Measurements from ENCODE around the gene RPL36A. TPM values are rescaled to one million over a fixed set of nuclear protein-coding genes. Genes with fewer than 3 reads are reported as not detected.

Gene RPL36A
- total and polyA plus RNA-seq, 9 of the 15 experiments (the other 6 are each of a cell fraction or from before 2014, with no cell fraction given): 412 to 4,539 (median 3,209) TPM

DNA sequence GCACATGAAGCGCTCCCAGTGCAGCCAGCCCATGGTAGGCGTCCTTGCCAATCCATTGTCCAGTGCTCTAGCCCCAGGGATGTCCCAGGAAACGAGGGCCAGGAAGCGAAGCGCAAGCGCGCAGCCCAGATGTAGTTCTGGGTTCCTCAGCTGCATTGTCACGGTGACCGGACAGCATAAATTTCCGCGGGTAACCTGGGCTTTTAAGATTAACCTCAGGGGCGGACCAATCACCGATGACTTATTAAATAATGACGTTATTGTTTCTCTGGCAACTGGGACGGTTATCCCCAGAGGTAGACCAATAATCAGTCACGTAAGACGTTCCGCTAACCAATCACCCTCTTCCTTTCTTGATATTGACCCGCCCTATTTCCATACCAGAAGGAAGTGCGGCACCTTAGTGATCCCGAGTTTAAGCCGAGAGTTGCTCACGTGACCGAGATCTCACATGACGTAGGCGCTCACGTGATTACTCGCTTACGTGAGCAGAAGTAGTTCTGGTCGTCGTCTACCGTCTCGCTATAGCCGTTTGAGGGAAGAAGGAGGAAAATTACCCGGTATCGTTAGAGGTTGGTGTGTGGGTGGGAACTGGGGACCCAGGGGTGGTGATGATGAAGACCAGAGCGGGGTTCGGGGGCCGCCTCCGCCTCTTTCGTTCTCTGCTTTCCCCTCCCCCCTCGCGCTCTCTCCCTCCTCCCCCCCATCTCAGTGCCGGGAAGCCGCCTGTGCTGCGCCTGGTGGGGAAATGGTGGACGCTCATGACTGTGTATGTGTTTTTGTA lies 17.1 kb downstream of the RPL36A start, which contains the start of the genes GLA and HNRNPH2 (continued):
- TF ChIP-seq, protein P1, sequence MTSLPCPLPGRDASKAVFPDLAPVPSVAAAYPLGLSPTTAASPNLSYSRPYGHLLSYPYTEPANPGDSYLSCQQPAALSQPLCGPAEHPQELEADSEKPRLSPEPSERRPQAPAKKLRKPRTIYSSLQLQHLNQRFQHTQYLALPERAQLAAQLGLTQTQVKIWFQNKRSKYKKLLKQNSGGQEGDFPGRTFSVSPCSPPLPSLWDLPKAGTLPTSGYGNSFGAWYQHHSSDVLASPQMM (CRISPR knock-in tag; IDR thresholded peaks at IDR 0.05): no peak
- TF ChIP-seq, protein P2, sequence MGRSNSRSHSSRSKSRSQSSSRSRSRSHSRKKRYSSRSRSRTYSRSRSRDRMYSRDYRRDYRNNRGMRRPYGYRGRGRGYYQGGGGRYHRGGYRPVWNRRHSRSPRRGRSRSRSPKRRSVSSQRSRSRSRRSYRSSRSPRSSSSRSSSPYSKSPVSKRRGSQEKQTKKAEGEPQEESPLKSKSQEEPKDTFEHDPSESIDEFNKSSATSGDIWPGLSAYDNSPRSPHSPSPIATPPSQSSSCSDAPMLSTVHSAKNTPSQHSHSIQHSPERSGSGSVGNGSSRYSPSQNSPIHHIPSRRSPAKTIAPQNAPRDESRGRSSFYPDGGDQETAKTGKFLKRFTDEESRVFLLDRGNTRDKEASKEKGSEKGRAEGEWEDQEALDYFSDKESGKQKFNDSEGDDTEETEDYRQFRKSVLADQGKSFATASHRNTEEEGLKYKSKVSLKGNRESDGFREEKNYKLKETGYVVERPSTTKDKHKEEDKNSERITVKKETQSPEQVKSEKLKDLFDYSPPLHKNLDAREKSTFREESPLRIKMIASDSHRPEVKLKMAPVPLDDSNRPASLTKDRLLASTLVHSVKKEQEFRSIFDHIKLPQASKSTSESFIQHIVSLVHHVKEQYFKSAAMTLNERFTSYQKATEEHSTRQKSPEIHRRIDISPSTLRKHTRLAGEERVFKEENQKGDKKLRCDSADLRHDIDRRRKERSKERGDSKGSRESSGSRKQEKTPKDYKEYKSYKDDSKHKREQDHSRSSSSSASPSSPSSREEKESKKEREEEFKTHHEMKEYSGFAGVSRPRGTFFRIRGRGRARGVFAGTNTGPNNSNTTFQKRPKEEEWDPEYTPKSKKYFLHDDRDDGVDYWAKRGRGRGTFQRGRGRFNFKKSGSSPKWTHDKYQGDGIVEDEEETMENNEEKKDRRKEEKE (IDR thresholded peaks at IDR 0.05; ENCODE audit: borderline replicate concordance in 1 of 2, control insufficient read depth in 1 of 2, low read depth in 2 of 2, low read length in 1 of 2): no peak
- TF ChIP-seq, protein P3, sequence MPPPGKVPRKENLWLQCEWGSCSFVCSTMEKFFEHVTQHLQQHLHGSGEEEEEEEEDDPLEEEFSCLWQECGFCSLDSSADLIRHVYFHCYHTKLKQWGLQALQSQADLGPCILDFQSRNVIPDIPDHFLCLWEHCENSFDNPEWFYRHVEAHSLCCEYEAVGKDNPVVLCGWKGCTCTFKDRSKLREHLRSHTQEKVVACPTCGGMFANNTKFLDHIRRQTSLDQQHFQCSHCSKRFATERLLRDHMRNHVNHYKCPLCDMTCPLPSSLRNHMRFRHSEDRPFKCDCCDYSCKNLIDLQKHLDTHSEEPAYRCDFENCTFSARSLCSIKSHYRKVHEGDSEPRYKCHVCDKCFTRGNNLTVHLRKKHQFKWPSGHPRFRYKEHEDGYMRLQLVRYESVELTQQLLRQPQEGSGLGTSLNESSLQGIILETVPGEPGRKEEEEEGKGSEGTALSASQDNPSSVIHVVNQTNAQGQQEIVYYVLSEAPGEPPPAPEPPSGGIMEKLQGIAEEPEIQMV (tag; conservative IDR thresholded peaks at IDR 0.05; ENCODE audit: low read depth): no peak
- TF ChIP-seq ZNF766 (CRISPR knock-in tag; conservative IDR thresholded peaks at IDR 0.05) (no peak), ZNF444 (CRISPR knock-in tag; IDR thresholded peaks at IDR 0.05) (no peak), POLR2AphosphoS2 (IDR thresholded peaks at IDR 0.05; ENCODE audit: low read length) (no peak), MYC (IDR thresholded peaks at IDR 0.05; ENCODE audit: low read depth, low read length) (peak; percentile 62), MYC (CRISPR knock-in tag; IDR thresholded peaks at IDR 0.05; ENCODE audit: borderline replicate concordance, low read depth) (no peak), CAMTA2 (CRISPR knock-in tag; conservative IDR thresholded peaks at IDR 0.05) (no peak), SMARCA5 (IDR thresholded peaks at IDR 0.05) (no peak), NFRKB (IDR thresholded peaks at IDR 0.05; ENCODE audit: low read depth) (peak; percentile 91), ARID2 (IDR thresholded peaks at IDR 0.05) (no peak), SLC30A9 (CRISPR knock-in tag; IDR thresholded peaks at IDR 0.05) (no peak), ZNF133 (CRISPR knock-in tag; IDR thresholded peaks at IDR 0.05) (no peak), MYNN (IDR thresholded peaks at IDR 0.05) (peak; percentile 95), MYNN (CRISPR knock-in tag; IDR thresholded peaks at IDR 0.05) (no peak; the same call in 1 of the 2 replicates), MCM7 (IDR thresholded peaks at IDR 0.05) (no peak)
- TF ChIP-seq, protein P4, sequence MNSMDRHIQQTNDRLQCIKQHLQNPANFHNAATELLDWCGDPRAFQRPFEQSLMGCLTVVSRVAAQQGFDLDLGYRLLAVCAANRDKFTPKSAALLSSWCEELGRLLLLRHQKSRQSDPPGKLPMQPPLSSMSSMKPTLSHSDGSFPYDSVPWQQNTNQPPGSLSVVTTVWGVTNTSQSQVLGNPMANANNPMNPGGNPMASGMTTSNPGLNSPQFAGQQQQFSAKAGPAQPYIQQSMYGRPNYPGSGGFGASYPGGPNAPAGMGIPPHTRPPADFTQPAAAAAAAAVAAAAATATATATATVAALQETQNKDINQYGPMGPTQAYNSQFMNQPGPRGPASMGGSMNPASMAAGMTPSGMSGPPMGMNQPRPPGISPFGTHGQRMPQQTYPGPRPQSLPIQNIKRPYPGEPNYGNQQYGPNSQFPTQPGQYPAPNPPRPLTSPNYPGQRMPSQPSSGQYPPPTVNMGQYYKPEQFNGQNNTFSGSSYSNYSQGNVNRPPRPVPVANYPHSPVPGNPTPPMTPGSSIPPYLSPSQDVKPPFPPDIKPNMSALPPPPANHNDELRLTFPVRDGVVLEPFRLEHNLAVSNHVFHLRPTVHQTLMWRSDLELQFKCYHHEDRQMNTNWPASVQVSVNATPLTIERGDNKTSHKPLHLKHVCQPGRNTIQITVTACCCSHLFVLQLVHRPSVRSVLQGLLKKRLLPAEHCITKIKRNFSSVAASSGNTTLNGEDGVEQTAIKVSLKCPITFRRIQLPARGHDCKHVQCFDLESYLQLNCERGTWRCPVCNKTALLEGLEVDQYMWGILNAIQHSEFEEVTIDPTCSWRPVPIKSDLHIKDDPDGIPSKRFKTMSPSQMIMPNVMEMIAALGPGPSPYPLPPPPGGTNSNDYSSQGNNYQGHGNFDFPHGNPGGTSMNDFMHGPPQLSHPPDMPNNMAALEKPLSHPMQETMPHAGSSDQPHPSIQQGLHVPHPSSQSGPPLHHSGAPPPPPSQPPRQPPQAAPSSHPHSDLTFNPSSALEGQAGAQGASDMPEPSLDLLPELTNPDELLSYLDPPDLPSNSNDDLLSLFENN (IDR thresholded peaks at IDR 0.05; ENCODE audit: low read depth in 2 of 2, low read length in 2 of 2): no peak

Measured in K562 (cell line).